ENCODE data around the gene MVB12B. TPM values are rescaled to one million over a fixed set of nuclear protein-coding genes. Genes with fewer than 3 reads are reported as not detected.

The MVB12B gene
- total and polyA plus RNA-seq, 2 experiments from 2014 or later: 19.0 to 29.9 TPM

GRCh38 chr9:126523611-126524111, 197.0 kb downstream of the MVB12B start:
- no peak for DNase-seq (ENCODE audit: low read depth in 1 of 2, low spot score in 1 of 2)
- no peaks in the 10 kb centered on the region for H3K27me3 ChIP-seq
- peaks cover 15% of the 10 kb centered on the region for H3K4me1 ChIP-seq (ENCODE audit: low read depth)

GRCh38 chr9:126524353-126525077, 197.9 kb downstream of the MVB12B start:
- no peak for DNase-seq (ENCODE audit: low read depth in 1 of 2, low spot score in 1 of 2)
- H3K27me3 ChIP-seq: no peaks in the 10 kb centered on the region
- TF ChIP-seq, protein P1, sequence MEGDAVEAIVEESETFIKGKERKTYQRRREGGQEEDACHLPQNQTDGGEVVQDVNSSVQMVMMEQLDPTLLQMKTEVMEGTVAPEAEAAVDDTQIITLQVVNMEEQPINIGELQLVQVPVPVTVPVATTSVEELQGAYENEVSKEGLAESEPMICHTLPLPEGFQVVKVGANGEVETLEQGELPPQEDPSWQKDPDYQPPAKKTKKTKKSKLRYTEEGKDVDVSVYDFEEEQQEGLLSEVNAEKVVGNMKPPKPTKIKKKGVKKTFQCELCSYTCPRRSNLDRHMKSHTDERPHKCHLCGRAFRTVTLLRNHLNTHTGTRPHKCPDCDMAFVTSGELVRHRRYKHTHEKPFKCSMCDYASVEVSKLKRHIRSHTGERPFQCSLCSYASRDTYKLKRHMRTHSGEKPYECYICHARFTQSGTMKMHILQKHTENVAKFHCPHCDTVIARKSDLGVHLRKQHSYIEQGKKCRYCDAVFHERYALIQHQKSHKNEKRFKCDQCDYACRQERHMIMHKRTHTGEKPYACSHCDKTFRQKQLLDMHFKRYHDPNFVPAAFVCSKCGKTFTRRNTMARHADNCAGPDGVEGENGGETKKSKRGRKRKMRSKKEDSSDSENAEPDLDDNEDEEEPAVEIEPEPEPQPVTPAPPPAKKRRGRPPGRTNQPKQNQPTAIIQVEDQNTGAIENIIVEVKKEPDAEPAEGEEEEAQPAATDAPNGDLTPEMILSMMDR (IDR thresholded peaks at IDR 0.05; ENCODE audit: low read depth, low read length): no peak
- H3K4me3 ChIP-seq: no peak overlapping the region
- no peaks in the 10 kb centered on the region for H3K9me3 ChIP-seq (ENCODE audit: low read depth)
- H3K36me3 ChIP-seq: no peaks in the 10 kb centered on the region
- H3K27ac ChIP-seq: no peak overlapping the region
- peaks cover 15% of the 10 kb centered on the region for H3K4me1 ChIP-seq (ENCODE audit: low read depth)

More at GRCh38 chr9:126523611-126524111, 197.0 kb downstream of the MVB12B start:
- H3K9me3 ChIP-seq (ENCODE audit: low read depth): no peaks in the 10 kb centered on the region
- no peak overlapping the region for H3K4me3 ChIP-seq
- TF ChIP-seq, protein P1 (IDR thresholded peaks at IDR 0.05; ENCODE audit: low read depth, low read length): no peak
- no peaks in the 10 kb centered on the region for H3K36me3 ChIP-seq
- H3K27ac ChIP-seq: no peak overlapping the region

DNA sequence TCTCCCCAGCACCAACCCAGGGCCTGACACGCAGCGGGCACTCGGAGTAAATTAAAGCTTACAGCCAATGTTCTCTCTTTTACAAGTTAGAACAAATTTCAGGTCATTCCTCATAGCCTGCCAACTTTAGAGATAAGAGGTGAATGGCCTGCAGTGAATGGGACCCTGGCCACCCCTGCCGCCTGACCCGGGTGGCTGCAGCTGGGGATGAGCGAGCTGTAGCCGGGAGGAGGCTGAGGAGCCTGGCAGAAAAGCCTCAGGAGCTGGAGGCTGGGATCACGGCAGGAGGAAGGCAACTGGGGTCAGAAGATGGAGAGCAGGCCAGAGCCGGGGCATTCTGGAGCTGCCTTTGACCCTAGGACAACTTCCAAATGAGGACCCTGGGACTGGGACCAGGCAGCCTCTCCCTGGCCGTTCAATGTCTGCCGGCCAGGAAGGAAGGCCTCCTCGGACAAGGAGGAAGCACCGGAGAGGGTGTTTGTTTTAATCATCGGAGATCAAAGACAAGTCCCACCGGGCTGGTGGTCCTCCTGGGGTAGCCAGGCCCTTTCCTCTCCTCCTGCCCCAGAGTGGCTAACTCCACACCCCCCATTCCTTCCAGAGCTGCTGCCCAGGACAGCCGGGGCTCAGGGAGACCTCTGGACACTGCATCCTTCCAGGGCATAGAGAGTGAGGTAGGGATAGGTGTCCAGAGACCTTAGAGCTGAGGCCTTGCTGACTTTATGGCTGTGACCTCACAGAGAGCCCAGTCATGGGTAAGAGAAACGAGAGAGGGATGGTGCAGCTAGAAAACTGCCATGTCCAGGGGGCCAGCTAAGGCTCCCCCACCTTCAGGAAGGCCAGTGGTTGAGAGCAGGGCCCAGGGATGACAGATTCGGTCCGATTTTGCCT, 199.8 kb downstream of the MVB12B start:
- Histone ChIP-seq H3K27ac (no peak overlapping the region), H3K27me3 (no peaks in the 10 kb centered on the region), H3K4me1 (ENCODE audit: low read depth) (peaks cover 4% of the 10 kb centered on the region), H3K9me3 (ENCODE audit: low read depth) (no peaks in the 10 kb centered on the region), H3K4me3 (no peak overlapping the region), H3K36me3 (no peaks in the 10 kb centered on the region)
- no peak for DNase-seq (ENCODE audit: low read depth in 1 of 2, low spot score in 1 of 2)
- TF ChIP-seq, protein P1 (IDR thresholded peaks at IDR 0.05; ENCODE audit: low read depth, low read length): no peak

- H3K4me3 ChIP-seq: no peak overlapping the region
- no peaks in the 10 kb centered on the region for H3K36me3 ChIP-seq
- H3K9me3 ChIP-seq (ENCODE audit: low read depth): no peaks in the 10 kb centered on the region
- TF ChIP-seq, protein P1 (IDR thresholded peaks at IDR 0.05; ENCODE audit: low read depth, low read length): no peak
- H3K4me1 ChIP-seq (ENCODE audit: low read depth): peaks cover 5% of the 10 kb centered on the region
- DNase-seq (ENCODE audit: low read depth in 1 of 2, low spot score in 1 of 2): no peak
- no peaks in the 10 kb centered on the region for H3K27me3 ChIP-seq
- H3K27ac ChIP-seq: no peak overlapping the region
These were observed 200.6 kb downstream of the MVB12B start for GRCh38 chr9:126527109-126527825.

DNA sequence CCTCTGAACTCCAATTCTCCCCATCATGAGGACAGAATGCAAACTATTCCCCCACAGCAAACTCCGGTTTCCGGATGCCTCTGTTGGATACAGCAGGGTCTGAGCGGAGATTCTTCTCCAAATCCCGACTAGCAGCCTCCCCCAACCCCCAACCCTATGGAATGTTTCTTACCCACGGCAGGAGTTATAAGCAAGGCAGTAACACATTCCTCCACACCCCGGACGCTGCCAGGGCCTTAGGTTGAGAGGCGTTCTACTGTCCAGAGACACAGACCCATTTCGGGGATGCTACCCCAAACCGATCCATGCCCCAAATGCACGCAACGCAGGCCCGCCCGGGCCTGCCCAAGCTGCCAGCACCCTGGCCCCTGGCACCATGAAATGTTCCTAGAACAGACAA, 201.5 kb downstream of the MVB12B start:
- H3K27ac ChIP-seq: no peak overlapping the region

More for the DNA sequence above, 201.5 kb downstream of the MVB12B start:
- H3K4me1 ChIP-seq (ENCODE audit: low read depth): peaks cover 5% of the 10 kb centered on the region
- TF ChIP-seq, protein P1 (IDR thresholded peaks at IDR 0.05; ENCODE audit: low read depth, low read length): no peak
- H3K36me3 ChIP-seq: no peaks in the 10 kb centered on the region
- H3K27me3 ChIP-seq: no peaks in the 10 kb centered on the region
- no peak overlapping the region for H3K4me3 ChIP-seq
- DNase-seq (ENCODE audit: low read depth in 1 of 2, low spot score in 1 of 2): no peak
- no peaks in the 10 kb centered on the region for H3K9me3 ChIP-seq (ENCODE audit: low read depth)
